ENCODE measurements around the gene TMPRSS6. TPM values are rescaled to one million over a fixed set of nuclear protein-coding genes. Genes with fewer than 3 reads are reported as not detected.

TMPRSS6 gene
- total and polyA plus RNA-seq, 2 of the 13 experiments (the other 11 are each of a cell fraction or from before 2014, with no cell fraction given): 4.2 to 4.8 TPM

DNA sequence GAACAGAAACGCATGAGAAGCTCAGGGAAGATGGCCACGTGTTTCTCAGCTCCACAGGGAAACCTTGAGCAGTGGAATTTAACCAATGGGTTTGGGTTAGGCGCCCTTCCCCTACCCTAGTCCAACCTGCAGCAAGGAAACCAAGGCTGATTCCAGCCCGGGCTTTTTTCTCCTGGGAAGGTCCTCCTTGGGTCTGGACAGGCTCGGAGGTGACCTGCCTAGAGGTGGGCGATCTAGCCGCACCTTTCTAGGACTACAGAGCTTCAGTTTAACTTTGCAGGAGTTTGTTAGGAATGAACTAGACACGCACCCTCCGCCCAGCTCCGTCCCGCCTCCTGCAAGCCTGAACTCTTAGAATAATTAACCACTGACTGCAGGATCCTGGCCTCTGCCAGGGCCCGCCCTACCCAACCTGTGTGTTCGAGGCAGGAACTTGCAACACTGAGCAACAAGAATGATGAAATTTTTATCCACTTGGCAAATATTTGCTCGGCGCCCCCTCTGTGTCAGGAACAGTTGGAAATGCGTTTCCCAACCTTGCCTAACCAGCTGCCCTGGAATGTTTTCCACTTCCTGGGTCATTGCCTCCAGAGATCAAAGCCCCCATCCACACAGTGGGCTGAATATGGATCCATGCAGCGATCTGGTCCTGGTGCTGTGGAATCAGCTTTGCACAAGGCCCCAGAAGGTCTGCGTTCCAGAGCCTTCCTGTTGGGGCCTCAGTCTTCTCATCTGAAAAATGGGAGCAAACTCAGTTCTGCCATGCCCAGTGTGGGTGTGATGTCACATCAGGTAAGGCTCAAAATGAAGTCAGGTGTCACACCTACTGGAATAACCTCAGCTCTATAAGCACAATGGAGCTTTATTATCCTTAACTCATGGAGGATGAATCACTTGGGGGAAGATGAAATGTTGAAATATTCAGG lies 76.7 kb downstream of the TMPRSS6 start (continued):
- TF ChIP-seq ELF4 (CRISPR knock-in tag; IDR thresholded peaks at IDR 0.05; ENCODE audit: borderline replicate concordance) (peak; percentile 72; the same call in 1 of the 2 replicates), SALL1 (CRISPR knock-in tag; IDR thresholded peaks at IDR 0.05) (peak; percentile 99), ZNF639 (CRISPR knock-in tag; conservative IDR thresholded peaks at IDR 0.05) (peak; percentile 79; the same call in 1 of the 2 replicates), ZSCAN22 (CRISPR knock-in tag; IDR thresholded peaks at IDR 0.05) (no peak), KDM1A (CRISPR knock-in tag; IDR thresholded peaks at IDR 0.05) (peak; percentile 100), ELF1 (CRISPR knock-in tag; IDR thresholded peaks at IDR 0.05) (peak; percentile 96), ZNF232 (CRISPR knock-in tag; IDR thresholded peaks at IDR 0.05; ENCODE audit: borderline replicate concordance) (peak; percentile 46; the same call in 1 of the 2 replicates), ZNF367 (CRISPR knock-in tag; IDR thresholded peaks at IDR 0.05; ENCODE audit: borderline replicate concordance) (no peak), RELA (CRISPR knock-in tag; IDR thresholded peaks at IDR 0.05) (peak; percentile 84; the same call in 1 of the 2 replicates), ZNF136 (CRISPR knock-in tag; IDR thresholded peaks at IDR 0.05; ENCODE audit: low read depth) (no peak; the same call in 1 of the 2 replicates), HBP1 (CRISPR knock-in tag; IDR thresholded peaks at IDR 0.05; ENCODE audit: low read depth) (peak; percentile 70; the same call in 1 of the 2 replicates), ZNF564 (CRISPR knock-in tag; IDR thresholded peaks at IDR 0.05) (no peak), ZNF251 (CRISPR knock-in tag; IDR thresholded peaks at IDR 0.05) (no peak), HOXA9 (CRISPR knock-in tag; IDR thresholded peaks at IDR 0.05; ENCODE audit: borderline replicate concordance) (no peak), SSRP1 (CRISPR knock-in tag; IDR thresholded peaks at IDR 0.05) (peak; percentile 99; the same call in 1 of the 2 replicates), ZNF614 (CRISPR knock-in tag; IDR thresholded peaks at IDR 0.05; ENCODE audit: borderline replicate concordance) (peak; percentile 98), RFXANK (CRISPR knock-in tag; IDR thresholded peaks at IDR 0.05) (no peak), ZZZ3 (CRISPR knock-in tag; IDR thresholded peaks at IDR 0.05; ENCODE audit: borderline replicate concordance) (no peak; the same call in 1 of the 2 replicates), ZFYVE20 (CRISPR knock-in tag; IDR thresholded peaks at IDR 0.05; ENCODE audit: borderline replicate concordance, low read depth) (no peak), TBX2 (CRISPR knock-in tag; IDR thresholded peaks at IDR 0.05; ENCODE audit: borderline replicate concordance) (peak; percentile 98)
- TF ChIP-seq, protein P1, sequence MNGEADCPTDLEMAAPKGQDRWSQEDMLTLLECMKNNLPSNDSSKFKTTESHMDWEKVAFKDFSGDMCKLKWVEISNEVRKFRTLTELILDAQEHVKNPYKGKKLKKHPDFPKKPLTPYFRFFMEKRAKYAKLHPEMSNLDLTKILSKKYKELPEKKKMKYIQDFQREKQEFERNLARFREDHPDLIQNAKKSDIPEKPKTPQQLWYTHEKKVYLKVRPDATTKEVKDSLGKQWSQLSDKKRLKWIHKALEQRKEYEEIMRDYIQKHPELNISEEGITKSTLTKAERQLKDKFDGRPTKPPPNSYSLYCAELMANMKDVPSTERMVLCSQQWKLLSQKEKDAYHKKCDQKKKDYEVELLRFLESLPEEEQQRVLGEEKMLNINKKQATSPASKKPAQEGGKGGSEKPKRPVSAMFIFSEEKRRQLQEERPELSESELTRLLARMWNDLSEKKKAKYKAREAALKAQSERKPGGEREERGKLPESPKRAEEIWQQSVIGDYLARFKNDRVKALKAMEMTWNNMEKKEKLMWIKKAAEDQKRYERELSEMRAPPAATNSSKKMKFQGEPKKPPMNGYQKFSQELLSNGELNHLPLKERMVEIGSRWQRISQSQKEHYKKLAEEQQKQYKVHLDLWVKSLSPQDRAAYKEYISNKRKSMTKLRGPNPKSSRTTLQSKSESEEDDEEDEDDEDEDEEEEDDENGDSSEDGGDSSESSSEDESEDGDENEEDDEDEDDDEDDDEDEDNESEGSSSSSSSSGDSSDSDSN (CRISPR knock-in tag; IDR thresholded peaks at IDR 0.05): peak; percentile 68
